GM21381 (cell line): ENCODE results near the gene MYL12B.

ENCODE experiments used
- ATAC-seq: cut with Tn5 transposase; IDR thresholded peaks from one replicate; pipeline ENCODE4 v1.9.1; 2021; ENCODE audit warnings: mild to moderate bottlenecking, moderate library complexity; ENCODE audit not compliant: unreplicated experiment

Gene MYL12B

GRCh38 chr18:3234457-3234856 lies 27.5 kb upstream of the MYL12B start:
- no peak for ATAC-seq

DNA sequence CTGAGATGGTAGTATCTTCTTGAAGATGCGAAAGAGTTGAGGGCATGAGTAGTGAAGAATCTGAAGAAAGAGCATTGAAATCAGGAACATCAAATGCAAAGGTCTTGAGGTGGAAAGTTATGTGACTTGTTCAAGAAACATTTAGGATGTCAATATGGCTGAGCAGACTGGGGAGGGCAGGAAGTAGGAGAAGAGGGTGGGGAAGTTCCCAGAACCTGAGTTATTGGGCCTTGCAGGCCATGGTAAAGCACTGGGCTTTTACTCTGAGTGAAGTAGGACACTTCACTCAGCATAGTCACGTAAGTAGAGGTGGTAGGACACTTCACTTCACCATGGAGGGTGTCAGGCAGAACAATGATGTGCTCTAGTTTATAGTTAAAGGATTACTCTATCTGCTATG lies 26.1 kb upstream of the MYL12B start:
- ATAC-seq: no peak

- ATAC-seq: no peak
These were observed 25.5 kb upstream of the MYL12B start for GRCh38 chr18:3236470-3236869.

DNA sequence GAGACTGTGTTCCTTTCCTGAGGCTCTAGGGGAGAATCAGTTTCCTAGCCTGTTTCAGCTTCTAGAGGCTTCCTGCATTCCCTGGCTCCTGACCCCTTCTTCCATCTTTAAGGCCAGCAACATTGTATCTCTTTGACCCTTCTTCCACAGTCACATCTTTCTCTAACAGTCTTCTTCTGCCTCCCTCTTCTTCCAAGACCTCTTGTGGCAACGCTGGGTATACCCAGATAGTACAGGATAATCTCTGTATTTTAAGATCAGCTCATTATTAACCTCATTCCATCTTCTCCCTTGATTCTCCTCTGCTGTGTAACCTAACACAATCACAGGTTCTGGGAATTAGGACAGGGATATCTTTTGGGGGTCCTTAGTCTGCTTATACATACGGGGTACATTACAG lies 23.2 kb upstream of the MYL12B start:
- ATAC-seq: no peak

DNA sequence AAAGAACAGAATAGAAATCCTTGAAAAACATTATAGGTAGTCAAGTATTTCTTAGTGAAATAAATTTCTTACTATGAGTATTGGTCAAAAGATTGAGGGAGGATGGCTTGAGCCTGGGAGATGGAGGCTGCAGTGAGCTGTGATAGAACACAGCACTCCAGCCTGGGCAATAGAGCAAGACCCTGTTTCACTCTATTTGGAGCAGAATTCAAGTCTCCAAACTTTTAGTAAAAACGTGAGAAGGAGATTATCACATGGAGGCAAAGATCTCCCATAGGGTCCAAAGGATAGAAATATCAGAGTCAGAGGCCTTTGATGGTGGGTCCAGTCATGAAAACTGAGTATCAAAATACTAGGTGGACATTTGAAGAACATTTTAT lies 16.8 kb upstream of the MYL12B start:
- ATAC-seq: no peak

DNA sequence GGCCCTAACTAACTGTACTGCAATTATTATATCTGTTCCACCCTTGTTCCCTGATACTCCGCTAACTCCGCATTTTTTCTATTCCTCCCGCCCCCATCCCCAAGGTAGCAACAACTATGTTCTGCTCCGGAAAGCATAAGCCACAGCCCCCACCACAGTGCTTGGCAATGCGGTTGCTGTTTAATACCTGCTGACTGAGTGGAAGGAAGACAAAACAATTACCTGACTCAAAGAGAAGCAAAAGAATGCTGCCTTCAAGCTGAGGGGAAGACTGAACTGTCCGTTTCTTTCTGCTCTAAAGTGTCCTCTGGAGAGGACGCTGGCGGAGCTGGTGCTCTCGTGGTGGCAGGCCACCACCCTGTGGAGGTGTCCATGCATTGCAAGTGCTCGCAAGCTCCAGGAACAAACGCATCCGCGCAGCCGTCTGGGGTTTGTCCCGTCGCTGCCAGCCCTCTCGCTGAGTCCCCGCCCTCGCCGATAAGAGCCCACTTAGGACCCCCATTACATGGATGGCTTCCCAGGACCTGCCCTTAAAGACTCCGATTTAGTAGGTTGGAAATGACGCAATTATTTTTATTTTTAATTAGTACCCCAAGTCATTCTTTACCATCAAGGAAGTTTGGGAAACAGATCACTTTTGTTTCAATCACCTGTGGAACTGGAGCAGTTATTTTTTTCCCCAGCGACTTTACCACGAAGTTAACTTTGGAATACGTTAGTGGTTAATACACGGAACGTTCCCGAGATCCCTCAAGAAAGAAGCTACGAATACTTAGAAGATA lies 15.9 kb upstream of the MYL12B start:
- peak; percentile 46 for ATAC-seq

DNA sequence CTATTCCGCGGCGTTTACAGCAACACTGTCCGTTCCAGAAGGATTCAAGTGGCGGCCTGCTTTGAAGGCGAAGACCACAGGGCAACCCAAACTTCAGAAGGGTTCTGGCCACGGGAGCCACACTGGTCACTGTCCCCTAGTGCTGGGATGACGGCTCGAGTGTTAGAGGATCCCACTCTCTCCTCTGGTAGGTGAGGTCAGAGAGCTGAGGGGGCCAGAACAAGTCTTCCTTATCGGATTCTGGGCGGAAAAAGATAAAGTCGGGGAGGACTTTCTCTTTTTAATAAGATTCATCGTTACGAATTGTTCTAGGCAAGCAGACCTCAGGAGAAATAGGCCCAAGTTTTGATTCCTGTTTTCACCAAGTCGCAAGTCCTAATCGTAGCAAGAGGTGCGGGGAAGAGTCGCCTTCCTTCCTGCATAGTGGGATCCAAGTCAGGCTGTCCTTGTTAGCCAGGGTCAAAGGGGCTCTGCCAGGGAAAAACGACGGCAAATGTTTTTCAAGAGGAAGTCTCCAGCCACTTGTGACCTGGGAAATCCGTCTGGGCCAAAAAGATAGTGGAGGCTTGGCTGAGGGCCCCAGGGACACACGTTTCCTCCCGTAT lies 15.2 kb upstream of the MYL12B start:
- ATAC-seq: no peak

DNA sequence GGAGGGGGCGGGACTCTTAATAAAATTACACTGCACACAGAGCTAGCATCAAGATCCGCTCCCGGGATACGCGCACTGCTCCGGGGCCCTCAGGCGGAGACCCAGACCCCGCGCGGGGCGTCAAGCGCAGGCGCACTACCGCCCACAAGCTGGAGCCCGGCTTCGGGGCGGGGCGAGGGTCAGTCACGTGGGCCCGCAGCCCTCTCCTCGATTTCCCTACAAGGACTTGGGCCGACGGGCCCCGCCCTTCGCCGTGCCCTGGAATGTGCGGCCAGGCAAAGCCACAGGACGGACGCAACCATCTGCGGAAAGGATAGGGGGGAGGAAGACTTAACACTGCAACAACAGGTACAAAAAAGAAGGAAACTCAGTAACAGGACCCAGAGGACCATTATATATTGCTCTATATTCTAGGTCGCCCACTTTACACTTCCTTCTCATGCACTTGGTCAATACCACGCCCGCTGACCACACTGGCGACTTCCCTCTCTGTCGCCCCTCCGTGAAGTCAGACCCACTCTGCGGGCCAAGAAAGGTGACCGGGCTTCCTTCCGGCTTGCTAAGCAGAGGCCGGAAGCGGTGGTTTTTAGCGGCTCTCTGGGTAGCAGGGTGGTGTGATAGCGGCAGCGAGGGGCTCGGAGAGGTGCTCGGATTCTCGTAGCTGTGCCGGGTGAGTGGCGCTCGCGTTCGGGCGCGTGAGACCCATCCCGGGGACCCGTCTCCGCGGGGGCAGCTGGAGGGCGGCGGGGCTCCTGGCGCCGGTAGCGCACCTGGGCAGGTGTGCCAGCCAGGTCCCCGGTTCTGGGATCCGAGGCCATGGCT lies 14.5 kb upstream of the MYL12B start, which contains the start of gene MYL12A:
Gene MYL12A, plus strand, starts transcription at position 562 of the 822 bp plus-strand sequence. CDS start 5,447 bp downstream, outside the sequence.
- ATAC-seq: peak; percentile 77

- no peak for ATAC-seq
These were observed 13.8 kb upstream of the MYL12B start for GRCh38 chr18:3248062-3248657.

- no peak for ATAC-seq
These were observed 13.1 kb upstream of the MYL12B start for GRCh38 chr18:3248658-3249359.

- no peak for ATAC-seq
These were observed 11.5 kb upstream of the MYL12B start for GRCh38 chr18:3250237-3251107.

DNA sequence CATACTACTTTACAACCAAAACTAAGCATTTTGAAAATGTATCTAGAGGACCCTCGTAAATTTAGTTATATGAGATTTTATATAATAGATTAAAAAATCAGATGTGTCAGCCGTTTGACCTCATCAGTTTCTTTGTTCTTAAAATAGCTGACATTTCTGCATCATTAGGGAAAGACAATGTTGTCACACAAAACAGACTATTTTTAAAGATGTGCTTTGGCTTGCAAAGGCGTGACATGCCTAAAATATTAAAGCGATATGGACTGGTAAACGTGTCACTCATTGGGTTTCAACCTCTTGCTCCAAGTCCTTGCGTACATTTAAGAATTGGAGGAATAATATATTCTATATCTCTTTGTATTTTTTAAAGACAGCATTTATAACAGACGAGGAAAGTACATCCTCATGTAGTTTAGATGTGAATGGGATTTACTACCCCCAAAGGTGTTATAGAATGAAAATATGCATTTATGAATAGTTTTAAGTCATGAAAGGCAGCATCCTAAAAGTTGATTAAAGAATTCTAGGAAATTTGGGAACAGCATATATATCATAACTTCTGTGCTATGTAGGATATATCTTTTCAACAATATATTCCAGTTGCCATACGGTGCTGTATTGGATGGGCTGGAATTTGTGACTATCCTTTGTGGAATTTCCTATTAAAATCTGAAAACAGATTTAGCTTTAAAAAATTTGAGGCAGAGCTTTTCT lies 10.5 kb upstream of the MYL12B start:
- no peak for ATAC-seq

DNA sequence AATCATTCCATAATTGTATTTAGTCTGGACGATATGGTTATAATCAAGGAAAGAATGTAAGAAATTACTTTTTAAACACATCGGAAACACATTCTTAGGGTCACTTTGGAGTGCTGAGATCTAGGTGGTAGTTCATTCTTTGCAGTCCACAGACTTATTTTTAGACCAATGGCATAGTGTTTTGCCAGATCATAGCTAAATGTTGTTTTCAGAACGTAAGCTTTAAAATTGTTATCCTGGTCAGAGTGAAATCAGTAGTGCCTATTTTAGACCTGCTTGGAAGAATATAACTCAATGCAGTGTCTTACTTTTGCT lies 10.0 kb upstream of the MYL12B start:
- ATAC-seq: no peak

GRCh38 chr18:3252843-3253242 lies 9.1 kb upstream of the MYL12B start:
- no peak for ATAC-seq

- ATAC-seq: no peak
These were observed 7.2 kb upstream of the MYL12B start for GRCh38 chr18:3254725-3255124.

DNA sequence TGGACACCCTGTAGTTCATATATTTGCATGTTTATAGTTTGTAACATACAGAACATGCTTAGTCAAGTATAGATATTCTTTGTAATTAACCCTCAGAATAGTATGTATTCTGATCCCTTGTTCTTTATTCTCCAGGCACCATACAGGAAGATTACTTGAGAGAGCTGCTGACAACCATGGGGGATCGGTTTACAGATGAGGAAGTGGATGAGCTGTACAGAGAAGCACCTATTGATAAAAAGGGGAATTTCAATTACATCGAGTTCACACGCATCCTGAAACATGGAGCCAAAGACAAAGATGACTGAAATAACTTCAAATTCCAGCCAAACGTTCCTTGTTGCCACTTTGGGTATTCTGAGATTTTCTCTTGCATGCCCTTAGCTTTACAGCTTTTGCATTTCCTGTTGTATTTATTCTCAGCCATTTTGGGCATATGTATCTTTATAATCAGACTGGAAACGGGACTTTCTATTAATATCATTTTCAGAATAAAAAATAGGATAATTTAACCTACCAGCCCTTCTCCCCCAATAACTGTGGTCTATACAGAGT lies 6.2 kb upstream of the MYL12B start:
- no peak for ATAC-seq

DNA sequence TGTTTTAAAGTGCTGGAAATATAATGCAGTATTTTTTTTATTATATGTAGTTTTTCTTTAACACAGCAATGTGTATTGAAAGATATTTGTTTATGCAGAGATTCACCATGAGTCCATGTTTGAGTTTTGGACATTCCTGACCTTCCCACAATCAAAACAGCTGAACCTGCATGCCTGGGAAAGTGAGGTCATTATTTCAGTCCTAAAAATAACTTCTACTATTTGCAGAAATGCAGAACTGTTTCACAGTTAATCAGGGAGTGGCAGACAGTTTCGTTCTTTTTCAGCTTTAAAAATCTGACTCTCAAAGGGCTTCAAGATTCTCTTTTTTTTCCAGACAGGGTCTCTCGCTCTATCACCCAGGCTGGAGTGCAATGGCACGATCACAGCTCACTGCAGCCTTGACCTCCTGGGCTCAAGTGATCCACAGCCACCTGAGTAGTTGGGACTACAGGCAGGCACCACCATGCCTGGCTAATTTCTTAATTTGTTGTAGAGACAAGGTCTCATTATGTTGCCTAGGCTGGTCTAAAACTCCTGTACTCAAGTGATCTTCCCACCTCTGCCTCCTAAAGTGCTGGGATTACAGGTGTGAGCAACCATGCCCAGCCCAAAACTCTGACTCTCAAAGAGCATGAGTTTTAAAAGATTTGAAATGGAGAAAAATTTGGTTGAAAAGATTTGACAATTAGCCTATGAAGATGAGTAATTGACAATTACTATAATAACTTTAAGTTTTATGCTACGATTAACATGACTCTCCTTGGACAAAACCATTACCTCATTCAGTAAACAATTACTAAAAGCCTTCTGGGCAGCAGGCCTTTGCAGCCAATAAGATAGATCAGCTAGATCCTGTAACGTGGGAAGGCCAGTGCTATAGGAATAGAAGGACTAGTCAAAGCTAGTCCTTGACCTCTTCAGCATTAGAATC lies 5.0 kb upstream of the MYL12B start:
- ATAC-seq: peak; percentile 33

DNA sequence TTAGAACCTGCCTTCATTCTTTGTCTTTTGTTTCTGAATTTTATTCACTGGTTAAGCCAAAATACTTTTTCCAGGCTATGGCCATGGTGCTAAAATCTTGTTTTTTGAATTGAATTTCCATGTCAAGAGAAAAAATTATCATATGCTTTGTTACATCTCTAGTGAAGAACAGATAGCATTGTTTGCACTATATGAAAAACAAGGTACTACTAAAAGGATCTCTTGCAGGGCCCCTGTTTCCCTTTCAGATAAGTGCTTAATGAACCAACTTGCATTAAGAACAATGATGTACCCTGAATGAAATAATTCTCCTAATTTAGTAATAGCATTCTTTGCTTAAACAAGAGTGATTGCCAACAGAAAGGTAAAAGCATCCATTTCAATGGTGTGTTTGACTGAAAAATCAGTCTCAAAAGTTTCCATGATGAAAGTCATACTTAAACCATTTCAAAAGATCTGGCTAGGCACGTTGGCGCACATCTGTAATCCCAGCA lies 4.3 kb upstream of the MYL12B start:
- ATAC-seq: no peak
